ENCODE data around the gene SLC7A10.

DNA sequence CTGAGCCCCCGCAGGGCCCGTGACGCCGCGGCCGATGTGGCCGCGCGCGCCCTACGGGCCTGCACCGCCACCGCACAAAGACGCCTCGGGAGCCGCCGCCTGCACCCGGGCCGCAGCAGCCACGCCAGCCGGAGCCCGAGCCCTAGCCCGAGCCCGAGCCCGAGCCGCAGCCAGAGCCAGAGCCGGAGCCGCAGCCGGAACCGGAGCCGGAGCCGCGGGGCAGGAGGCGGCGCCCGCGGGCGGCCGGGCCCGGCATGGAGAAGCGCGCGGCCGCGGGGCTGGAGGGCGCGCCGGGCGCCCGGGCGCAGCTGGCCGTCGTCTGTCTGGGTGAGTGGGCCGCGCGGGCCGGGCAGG, 31.1 kb downstream of the SLC7A10 start:
- no peak for TF ChIP-seq POLR2A (IDR thresholded peaks at IDR 0.05)
- TF ChIP-seq, protein P1, sequence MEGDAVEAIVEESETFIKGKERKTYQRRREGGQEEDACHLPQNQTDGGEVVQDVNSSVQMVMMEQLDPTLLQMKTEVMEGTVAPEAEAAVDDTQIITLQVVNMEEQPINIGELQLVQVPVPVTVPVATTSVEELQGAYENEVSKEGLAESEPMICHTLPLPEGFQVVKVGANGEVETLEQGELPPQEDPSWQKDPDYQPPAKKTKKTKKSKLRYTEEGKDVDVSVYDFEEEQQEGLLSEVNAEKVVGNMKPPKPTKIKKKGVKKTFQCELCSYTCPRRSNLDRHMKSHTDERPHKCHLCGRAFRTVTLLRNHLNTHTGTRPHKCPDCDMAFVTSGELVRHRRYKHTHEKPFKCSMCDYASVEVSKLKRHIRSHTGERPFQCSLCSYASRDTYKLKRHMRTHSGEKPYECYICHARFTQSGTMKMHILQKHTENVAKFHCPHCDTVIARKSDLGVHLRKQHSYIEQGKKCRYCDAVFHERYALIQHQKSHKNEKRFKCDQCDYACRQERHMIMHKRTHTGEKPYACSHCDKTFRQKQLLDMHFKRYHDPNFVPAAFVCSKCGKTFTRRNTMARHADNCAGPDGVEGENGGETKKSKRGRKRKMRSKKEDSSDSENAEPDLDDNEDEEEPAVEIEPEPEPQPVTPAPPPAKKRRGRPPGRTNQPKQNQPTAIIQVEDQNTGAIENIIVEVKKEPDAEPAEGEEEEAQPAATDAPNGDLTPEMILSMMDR (IDR thresholded peaks at IDR 0.05), result no peak
- TF ChIP-seq POLR2AphosphoS5 (IDR thresholded peaks at IDR 0.05; ENCODE audit: insufficient read depth in 1 of 2, low read depth in 1 of 2), result no peak

Measured in vagina (tissue), 2 donors.